ENCODE results near the gene SLC15A1.

GRCh38 chr13:98755729-98756128 lies 3.3 kb upstream of the SLC15A1 start:
- TF ChIP-seq POLR2A (IDR thresholded peaks at IDR 0.05) (no peak), CTCF (IDR thresholded peaks at IDR 0.05 in 8 of 11, conservative IDR thresholded peaks at IDR 0.05 in 3 of 11) (no peak), POLR2AphosphoS5 (IDR thresholded peaks at IDR 0.05) (no peak)
